NCI-H345 treated with DMSO at 0.1 percent for 48 hours (cell line): ENCODE measurements around the gene XCL2.
"Not testable (repeated sequence)": the region's sequence is repeated elsewhere in the genome, so short reads cannot be mapped to it uniquely, and the experiment has no call there.

ENCODE experiments used
- DNase-seq: peaks from one replicate; lab custom pipeline; 2025; ENCODE audit not compliant: unreplicated experiment; lab: John Stamatoyannopoulos, UW

The XCL2 gene

DNA sequence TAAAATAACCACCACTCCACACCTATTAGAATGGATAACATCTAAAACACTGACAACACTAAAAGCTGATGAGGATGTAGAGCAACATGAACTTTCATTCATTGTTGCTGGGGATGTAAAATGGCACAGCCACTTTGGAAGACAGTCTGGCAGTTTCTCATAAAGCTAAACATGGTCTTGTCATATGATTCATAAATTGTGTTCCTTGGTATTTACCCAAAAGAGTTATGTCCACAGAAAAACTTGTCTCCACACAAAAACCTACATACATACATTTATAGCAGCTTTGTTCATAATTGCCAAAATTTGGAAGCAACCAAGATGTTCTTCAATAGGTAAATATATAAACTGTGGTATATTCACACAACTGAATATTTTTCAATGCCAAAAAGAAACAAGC lies 16.6 kb upstream of the XCL2 start:
- DNase-seq: no peak

DNA sequence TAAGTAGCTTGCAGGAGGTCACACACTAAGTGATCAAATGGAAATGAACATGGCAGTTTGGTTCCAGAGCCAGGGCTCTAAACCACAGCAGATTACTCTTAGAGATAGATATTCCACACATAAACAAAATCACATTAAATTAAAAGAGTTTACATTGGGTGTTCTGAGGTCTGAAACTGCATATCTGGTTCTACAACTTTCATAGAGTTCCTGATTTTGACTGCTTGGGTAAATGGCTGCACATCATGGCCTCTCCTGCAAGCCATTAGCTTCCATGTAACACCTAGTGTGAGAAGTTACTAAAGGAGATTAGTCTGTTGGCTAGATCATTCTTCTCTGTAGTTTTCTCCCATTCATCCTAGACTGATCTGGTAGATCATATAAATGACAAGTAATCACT lies 12.8 kb upstream of the XCL2 start:
- DNase-seq: no peak

DNA sequence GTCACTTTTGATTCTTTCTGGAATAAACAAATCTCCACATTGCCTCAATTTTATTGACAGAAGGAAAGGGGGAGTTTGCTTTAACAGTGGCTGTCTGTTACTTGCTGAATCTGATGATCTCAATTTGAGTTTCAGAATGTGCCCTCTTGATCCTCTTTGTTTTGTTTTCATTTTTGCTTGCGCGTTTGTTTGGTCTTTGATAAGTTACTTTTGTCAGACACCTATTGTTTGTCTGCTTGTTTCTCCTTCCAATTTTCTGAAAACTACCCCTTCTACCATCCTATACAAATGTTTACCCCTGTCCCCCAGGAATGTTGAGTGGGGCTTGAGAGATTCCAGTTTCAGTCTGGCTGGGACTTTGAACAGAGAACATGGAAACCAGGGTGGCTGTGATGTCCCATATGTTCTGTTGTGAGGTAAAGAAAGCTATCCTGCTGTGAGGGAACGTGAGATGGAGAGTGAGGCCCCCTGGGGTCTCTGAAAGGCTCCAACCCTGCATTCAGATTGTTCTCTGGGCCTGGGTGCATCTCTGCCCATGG lies 11.8 kb upstream of the XCL2 start:
- no peak for DNase-seq

DNA sequence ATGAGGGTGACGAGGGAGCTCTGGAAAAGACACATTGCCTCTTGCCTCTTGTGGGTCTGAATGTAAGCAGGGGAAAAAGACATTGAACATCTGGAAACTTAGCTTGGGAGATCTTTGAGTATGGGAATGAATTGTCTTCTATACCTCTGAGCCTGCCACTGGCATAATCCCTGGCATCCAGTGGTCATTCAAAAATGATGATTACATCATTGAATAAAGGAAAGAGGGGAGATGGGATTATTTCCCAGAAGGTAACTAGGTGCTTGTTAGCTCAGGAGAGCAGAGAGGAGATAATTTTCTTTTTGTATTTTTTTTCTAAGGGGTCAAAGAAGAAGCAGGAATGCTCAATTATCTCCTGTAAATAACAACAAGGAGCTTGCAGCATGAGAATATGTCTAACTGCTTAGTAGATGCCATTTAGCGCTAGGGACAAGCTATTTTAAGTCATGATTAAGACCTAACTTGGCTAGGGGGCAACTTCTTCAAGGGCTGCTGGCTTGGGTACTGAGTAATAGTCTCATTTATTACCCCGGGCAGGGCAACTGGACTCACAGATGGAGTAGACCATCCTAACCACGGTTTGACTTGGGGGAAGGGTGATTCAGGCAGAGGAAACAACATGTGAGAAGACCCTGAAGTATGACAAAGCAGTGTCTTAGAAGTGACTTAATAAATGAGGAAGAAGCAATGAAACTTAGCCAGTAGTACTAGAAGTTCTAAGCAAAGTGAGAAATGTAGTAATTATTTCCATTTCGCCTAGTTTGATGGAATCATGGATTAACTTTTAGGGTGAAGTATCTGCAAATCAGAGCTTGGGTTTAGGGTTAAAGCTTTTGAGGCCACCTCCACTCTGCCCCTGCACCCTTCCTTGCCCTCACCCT lies 11.0 kb upstream of the XCL2 start:
- DNase-seq: no peak

DNA sequence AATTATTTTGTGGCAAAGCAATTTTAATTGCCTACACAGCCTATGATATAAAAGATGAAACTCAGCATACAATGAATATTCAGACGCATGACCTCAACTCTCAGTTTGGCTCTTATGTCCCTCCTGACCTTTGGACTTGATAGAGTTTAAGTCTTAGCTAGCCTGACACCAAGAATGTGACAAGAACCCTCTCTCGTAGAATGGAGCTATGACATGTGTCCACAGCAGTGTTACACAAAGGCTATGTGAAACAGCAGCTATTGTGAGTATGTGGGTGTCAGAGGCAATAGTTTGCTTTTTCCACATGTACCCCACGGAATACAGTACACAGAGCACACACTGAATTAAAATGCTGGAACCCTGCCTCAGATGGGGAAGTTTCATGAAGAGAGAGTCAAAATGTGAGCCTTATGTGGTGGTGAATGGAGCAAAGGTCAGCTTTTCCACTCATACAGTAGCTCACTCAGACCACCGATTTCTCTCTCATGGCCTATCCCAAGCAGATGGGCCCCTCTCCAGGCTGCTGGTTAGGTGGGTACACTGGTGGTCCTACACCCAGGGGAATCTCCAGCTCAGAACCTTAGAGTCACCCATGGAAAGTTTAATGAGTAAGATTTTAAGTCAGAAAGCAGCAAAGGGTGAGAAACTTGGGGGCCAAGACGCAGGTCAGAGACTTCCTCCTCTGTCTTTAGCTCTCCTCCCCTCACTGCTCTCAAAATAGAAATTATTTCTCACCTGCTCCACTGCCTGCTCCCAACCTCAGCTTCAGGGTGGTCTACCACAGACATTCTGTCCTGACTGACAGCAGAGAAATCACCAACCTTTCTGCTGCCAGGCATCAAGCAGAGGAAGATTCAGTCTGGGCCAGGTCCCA lies 10.1 kb upstream of the XCL2 start:
- DNase-seq: no peak

DNA sequence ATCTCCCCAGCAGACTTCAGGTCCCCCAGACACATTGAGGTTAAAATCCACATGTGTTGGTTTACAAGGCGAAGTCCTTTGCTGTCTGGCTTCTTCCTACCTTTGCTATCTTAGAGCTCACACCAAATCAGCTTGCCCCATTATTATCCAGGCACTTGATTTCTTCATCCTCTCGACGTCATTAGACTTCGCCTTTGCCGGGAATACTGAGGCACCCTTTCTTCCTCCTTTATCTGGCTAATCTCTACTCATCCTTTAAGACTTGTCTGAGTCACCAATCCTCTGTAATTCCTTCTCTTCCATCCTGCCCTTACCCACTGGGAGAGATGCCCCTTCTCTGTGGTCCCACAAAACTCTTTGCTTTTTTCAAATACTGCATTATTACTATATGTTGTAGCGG lies 9.2 kb upstream of the XCL2 start:
- DNase-seq: no peak

DNA sequence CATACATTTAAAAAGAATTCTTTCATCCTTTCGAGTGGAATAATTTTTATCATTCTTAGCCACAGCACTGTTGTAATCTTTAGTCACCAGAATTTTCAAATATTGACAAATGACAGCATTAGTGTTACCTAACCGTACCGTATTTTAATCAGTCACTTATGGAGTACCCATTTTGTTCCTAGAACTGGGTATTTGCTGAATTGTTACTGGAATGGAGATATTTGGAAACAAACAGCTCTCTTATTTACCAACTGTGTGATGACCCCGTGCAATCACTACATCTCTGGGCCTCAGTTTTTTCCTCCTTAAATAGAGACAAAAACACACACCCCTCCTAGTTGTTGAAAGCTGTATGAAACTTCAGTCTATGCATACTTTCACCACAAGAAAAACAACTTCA lies 7.9 kb upstream of the XCL2 start:
- DNase-seq: no peak

DNA sequence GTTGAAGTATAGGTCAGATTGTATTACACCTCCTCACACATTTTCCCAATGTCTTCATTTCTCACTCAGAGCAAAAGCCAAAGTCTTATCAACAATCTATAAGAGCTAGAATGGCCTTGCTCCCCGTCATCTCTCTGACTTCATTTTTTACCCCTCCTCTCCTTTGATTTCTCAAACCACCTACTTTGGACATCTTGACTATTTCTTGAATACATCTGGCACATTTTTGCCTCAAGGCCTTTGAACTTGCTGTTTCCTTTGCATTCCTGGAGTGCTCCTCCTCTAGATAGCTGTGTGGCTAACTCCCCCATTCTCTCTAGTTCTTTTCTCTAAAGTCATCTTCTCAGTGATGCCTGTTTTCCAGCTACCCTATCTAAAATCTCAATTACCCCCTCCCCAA lies 7.2 kb upstream of the XCL2 start:
- no peak for DNase-seq

DNA sequence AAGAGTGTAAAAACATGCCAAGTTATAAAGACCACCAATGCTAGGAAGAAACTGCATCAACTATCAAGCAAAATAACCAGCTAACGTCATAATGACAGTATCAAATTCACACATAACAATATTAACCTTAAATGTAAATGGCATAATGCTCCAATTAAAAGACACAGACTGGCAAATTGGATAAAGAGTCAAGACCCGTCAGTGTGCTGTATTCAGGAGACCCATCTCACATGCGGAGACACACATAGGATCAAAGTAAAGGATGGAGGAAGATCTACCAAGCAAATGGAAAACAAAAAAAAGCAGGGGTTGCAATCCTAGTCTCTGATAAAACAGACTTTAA lies 2.7 kb upstream of the XCL2 start:
- DNase-seq: not testable (repeated sequence)

DNA sequence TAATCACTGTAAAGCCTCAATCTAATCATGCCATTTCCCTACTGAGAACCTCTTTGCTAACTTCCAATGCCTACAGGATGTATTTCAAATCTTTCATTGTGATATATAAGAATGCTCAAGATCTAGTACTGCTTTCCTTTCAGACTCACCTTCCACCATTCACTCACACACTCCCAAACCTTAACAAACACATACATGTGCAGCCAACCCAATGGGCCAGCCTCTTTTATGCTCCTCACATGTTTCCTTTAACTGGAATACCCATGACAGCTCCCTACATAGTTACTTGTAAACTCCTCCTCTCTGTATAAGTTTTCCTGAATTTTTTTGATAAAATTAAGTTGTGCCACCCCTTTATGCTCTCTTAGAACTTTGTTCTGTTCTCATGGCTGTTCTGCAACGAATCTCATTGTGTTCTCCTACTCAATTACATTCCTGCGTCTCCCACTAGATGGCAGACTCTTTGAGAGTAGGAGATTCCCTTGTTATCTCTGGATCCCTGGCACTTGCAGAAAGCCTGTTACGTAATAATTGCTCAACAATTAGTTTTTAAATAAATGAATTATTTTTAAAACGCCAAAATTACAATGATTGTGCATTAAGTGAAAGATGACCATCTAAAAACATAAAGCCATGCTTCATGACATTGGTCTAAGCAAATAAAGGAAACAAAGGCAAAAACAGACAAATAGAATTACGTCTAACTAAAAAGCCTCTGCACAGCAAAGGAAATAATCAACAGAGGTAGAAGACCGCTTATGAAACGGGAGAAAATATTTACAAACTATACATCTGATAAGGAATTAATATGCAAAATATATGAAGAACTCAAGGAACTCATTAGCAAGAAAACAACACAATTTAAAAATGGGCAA lies 2.1 kb upstream of the XCL2 start:
- not testable (repeated sequence) for DNase-seq

DNA sequence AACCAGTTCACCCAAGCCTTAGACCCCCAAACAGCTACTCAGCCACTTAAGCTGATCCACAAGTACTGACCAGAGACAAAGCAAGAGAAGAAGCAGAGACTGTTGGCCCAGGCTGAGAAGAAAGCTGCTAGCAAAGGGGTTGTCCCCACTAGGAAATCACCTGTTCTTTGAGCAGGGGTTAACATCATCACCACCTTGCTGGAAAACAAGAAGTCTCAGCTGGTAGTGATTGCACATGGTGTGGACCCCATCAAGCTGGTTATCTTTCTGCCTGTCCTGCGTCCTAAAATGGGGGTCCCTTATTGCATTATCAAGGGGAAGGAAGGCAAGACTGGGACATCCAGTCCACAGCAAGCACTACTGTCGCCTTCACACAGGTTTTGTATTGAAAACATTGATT lies 819 bp downstream of the XCL2 start:
- DNase-seq: not testable (repeated sequence)

DNA sequence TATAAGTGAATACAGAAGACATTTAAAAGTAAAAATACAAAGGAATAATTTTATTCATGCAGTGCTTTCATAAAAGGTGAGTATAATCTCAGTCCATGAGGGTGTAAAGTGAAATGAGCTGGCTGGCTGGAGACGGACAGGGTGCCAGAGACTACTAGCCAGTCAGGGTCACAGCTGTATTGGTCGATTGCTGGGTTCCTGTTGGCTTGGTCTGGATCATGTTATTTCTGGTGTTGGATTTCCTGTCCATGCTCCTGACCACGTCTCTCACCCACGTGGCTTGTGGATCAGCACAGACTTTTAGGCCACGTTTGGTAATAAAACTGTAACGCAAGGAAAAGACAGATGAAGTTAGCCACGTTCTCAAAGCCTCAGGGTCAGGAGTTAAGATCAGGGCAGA lies 3.0 kb downstream of the XCL2 start:
- DNase-seq: not testable (repeated sequence)

DNA sequence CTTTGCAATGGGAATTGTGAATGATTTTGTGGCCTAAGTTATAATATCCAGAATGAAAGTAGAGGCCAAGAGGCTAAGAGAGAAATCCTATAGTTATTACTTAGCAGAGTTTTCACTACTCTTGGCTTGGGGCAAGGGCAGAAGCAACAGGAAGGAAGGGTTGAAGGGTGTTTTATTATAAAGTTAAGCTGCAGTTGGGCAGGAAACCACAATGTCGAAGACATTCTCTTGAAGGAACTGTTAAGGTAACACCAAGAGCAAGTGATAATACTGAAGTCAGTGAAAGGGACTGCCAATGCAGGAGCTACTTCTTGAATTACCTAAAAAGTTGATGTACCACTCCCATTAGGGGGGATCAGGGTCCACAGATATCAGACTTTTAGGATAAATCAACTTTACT lies 8.3 kb downstream of the XCL2 start:
- DNase-seq: no peak

DNA sequence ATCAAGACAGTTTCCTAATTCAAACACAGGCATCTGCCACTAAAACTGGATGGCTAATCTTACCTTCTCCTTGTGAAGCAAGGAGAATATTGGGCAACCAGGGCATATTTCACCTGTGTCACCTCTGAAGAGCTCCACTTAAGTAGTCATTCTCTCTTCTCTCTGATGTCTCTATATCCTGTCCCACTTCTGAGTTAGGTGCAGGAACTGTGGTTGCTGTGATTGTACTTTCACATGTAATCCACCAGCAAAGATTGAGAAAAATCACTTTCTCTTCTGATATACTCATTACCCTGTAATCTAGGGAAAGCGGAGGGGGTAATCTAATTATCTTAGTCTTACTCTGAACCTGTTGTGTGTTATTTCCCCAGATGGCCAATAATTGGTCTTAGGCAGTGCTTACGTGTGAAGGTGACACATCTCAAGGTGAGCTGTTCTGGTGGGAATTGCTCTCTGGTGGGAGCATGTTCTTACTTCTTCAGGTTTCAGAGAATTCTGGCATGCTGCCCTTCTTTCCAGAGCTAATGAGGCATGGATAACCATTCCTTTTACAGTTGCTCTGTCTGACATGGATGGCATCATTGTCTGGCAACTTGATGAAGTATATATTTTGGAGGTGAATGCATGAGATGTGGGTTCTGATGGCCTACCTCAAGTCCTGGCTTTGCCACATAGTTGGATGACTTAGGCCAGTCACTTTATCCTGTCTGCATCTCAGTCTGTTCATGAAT lies 12.0 kb downstream of the XCL2 start:
- peak; percentile 8 for DNase-seq

DNA sequence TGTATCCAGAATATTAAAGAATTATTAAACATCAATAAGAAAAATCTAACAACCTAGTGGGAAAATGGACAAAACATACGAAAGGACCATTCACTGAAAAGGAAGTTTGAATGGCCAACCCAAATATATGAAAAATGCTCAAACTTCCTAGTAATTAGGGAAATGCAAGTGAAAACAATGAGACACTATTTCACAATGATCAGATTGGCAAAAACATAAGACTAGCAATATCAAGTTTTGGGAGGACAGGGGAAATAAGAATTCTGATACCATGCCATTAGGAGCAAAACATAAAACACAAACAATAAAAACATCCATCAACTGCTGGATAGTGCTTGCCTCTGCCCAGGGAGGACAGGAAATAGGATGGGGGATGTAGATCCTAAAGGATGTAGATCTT lies 14.3 kb downstream of the XCL2 start:
- DNase-seq: no peak

DNA sequence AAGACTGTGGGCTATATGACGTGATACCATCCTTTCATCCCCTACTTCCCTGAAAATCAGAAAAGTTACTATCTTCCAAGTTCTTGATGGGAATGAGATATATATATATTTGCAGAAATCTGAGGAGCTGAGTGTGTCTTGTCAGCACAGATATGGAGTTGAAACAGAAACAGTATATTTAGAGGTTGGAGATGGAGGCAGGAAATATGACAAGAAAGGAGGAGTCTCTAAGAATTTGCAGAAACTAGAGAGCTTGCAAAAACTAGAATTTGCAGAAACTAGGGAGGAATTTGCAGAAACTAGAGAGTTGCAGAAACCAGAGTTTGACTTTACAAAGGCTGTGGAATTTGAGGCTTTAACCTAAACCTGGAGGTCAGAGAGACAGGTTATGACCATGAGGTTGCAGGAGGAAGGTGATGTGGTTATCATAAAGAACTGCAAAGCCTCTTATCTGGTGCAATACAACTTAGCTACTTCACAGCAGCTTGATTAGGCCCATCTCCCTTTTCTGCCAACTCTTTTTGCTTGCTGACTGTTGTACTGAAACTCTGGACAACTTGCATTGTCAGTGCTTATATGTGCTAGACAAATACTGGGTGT lies 22.3 kb downstream of the XCL2 start:
- no peak for DNase-seq

DNA sequence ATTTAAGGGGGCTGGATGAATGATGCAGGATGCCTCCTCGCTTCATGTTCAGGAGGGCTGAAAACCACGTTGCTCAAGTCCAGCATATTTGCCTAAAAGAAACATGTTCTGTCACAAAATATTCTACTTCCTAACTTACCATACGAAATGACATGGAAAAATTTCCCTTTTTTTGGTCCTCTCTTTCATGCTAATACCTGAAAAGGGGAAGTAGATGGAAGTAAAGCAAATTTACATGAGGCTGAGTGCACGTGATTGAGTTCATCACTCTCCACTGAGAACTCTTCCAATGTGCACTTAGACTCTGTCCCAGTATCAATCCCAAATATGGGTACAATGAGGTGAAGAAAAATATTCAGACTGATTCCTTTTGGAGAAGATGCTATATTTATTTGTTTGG lies 23.0 kb downstream of the XCL2 start:
- no peak for DNase-seq

DNA sequence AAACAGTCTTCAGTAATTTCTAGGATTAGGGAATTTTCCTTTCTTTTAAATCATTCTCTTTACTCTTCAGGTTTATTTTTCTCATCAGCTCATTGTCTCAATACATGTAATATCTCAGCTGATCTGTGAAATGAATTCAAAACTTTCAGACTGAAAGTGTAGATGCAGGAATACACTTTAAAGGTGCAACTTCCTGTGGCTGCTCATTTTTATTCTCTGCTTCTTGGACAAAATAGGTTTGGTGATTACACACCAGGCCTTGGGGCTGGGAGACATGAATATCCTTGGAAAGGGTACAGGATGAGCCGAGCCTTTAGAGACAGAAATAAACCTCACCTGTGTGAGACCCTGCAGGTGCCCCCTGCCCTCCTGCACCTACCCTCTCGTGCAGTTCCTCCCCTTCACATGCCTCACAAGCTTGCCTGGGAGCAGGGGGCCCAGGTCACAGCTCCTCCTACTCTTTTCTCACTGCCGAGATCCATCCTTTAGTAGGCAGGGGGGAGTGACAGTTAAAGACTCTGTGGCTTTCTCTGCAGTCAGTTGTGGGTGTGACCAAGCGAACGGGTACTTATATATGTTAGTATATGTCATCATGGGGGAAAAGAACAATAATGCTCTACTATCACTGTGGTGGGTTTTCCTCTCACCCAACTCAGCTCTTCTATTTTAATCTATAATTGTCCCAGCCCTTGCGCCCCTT lies 23.6 kb downstream of the XCL2 start:
- no peak for DNase-seq

DNA sequence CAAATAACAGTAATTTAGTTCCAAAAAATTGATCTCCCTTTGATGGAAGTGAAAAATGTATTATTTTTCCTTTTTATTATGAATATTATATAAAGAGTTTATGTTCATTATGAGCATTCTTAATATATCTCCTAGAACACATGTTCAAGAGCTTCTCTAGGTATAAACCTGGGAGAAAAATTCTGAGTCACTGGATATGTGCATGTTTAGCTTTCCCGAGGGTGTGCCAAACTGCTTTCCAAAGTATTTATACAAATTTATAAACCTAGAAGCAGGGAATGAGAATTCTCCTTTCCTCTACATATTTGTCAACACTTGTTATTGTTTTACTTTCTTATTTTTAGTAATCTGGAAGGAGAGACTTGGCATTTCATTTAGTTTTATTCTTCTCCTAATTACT lies 25.0 kb downstream of the XCL2 start:
- no peak for DNase-seq
